ENCODE data around the gene GRIA4. TPM values are rescaled to one million over a fixed set of nuclear protein-coding genes. Genes with fewer than 3 reads are reported as not detected.
"Not testable (repeated sequence)": the region's sequence is repeated elsewhere in the genome, so short reads cannot be mapped to it uniquely, and the experiment has no call there.

GRIA4 gene
- total RNA-seq, 1 experiment from 2014 or later = not detected

GRCh38 chr11:105975128-105975527 is 365.3 kb downstream of the GRIA4 start:
- DNase-seq (ENCODE audit: extremely low read depth, low read depth) = no peak

GRCh38 chr11:105979997-105980703 is 370.3 kb downstream of the GRIA4 start:
- no peak for DNase-seq (ENCODE audit: extremely low read depth, low read depth)

GRCh38 chr11:105986554-105986953 is 376.7 kb downstream of the GRIA4 start:
- DNase-seq (ENCODE audit: extremely low read depth, low read depth) = no peak

- no peak for DNase-seq (ENCODE audit: extremely low read depth, low read depth)
Observed at GRCh38 chr11:105988197-105988596, 378.3 kb downstream of the GRIA4 start.

- no peak for DNase-seq (ENCODE audit: extremely low read depth, low read depth)
Observed at GRCh38 chr11:105989124-105989523, 379.3 kb downstream of the GRIA4 start.

- no peak for DNase-seq (ENCODE audit: extremely low read depth, low read depth)
Observed at GRCh38 chr11:105991888-105992287, 382.0 kb downstream of the GRIA4 start.

- no peak for DNase-seq (ENCODE audit: extremely low read depth, low read depth)
Observed at GRCh38 chr11:106001304-106002012, 391.6 kb downstream of the GRIA4 start.

- DNase-seq (ENCODE audit: extremely low read depth, low read depth) = not testable (repeated sequence)
Observed at GRCh38 chr11:106003094-106003493, 393.2 kb downstream of the GRIA4 start.

- no peak for DNase-seq (ENCODE audit: extremely low read depth, low read depth)
Observed at GRCh38 chr11:106011481-106011880, 401.6 kb downstream of the GRIA4 start.

- DNase-seq (ENCODE audit: extremely low read depth, low read depth) = no peak
Observed at GRCh38 chr11:106012744-106013143, 402.9 kb downstream of the GRIA4 start.

GRCh38 chr11:106014035-106014434 is 404.2 kb downstream of the GRIA4 start:
- no peak for DNase-seq (ENCODE audit: extremely low read depth, low read depth)

- no peak for DNase-seq (ENCODE audit: extremely low read depth, low read depth)
Observed at GRCh38 chr11:106014620-106015019, 404.7 kb downstream of the GRIA4 start.

GRCh38 chr11:106015066-106015465 is 405.2 kb downstream of the GRIA4 start:
- DNase-seq (ENCODE audit: extremely low read depth, low read depth) = no peak

- no peak for DNase-seq (ENCODE audit: extremely low read depth, low read depth)
Observed at GRCh38 chr11:106017093-106017492, 407.2 kb downstream of the GRIA4 start.

- no peak for DNase-seq (ENCODE audit: extremely low read depth, low read depth)
Observed at GRCh38 chr11:106021181-106021966, 411.5 kb downstream of the GRIA4 start.

GRCh38 chr11:106021967-106022794 is 412.3 kb downstream of the GRIA4 start, which contains the start of gene MSANTD4:
MSANTD4 (minus strand) TSS chr11:106022240; CDS start chr11:106010917, 11,323 bp downstream.
- DNase-seq (ENCODE audit: extremely low read depth, low read depth) = peak; percentile 98

- DNase-seq (ENCODE audit: extremely low read depth, low read depth) = no peak
Observed at GRCh38 chr11:106022795-106023275, 413.0 kb downstream of the GRIA4 start.

- DNase-seq (ENCODE audit: extremely low read depth, low read depth) = no peak
Observed at GRCh38 chr11:106030609-106031008, 420.7 kb downstream of the GRIA4 start.

GRCh38 chr11:106031202-106031810 is 421.4 kb downstream of the GRIA4 start:
- no peak for DNase-seq (ENCODE audit: extremely low read depth, low read depth)
